HCT116 (cell line): ENCODE data around the gene SERPINA3. TPM values are rescaled to one million over a fixed set of nuclear protein-coding genes. Genes with fewer than 3 reads are reported as not detected.

Experiments
- ATAC-seq: fragments of 200-7000 bp; cut with Tn5 transposase; 2 replicates; pipeline ENCODE4 v1.9.1; 2020; ENCODE audit warnings: mild to moderate bottlenecking, moderate library complexity
- BruUV-seq: library from RNA; stranded (reverse); fragments of 400-500 nt; replicated peaks from 2 replicates; lab custom pipeline; 2021; lab: Mats Ljungman, UMichigan
- CTCF ChIA-PET: fragments of 300-600 bp; sonication (Branson Sonifier 250); formaldehyde crosslinking; loops from one replicate; lab custom pipeline; 2021; ENCODE audit warnings: antibody characterized with exemption; lab: Charles Lee
- POLR2A ChIA-PET: fragments of 300-600, 350-600 bp; sonication (Branson Sonifier 250); formaldehyde crosslinking; loops from one replicate; lab custom pipeline; 2021; ENCODE audit warnings: antibody characterized with exemption; lab: Charles Lee
- RAD21 ChIA-PET, 2 experiments: fragments of 300-600 bp; sonication (Branson Sonifier 250); formaldehyde crosslinking; loops; one replicate each; lab custom pipeline; 2023; ENCODE audit warnings: low total read pairs in 2 of 2; ENCODE audit not compliant: uncharacterized antibody in 2 of 2, unreplicated experiment in 2 of 2, low non-redundant PET in 1 of 2; lab: Charles Lee
- DNase-seq: peaks from one replicate; pipeline ENCODE4 v3.0.0-alpha.2; 2010; ENCODE audit warnings: low read depth, low spot score
- H2AFZ ChIP-seq: fragments of 200-600 bp; shearing (Covaris generic), sonication (generic); 2 replicates; pipeline ENCODE4 v1.6.1; 2017; ENCODE audit warnings: low read depth, mixed run types, mixed read lengths, antibody characterized with exemption, low read length; ENCODE audit not compliant: poor library complexity, severe bottlenecking
- H3K27ac ChIP-seq: 2 replicates; pipeline ENCODE4 v1.5.1; 2012; ENCODE audit warnings: low read depth, low read length
- H3K27me3 ChIP-seq: fragments of 200-600 bp; sonication (generic); 2 replicates; pipeline ENCODE4 v1.6.1; 2016; ENCODE audit warnings: mixed run types, low read length, mixed read lengths; ENCODE audit not compliant: insufficient read depth
- H3K36me3 ChIP-seq, 2 experiments: fragments of 200-500 bp in 1 of 2; fragments of 200-600 bp in 1 of 2; sonication (Bioruptor generic) in 1 of 2; sonication (generic) in 1 of 2; 2 replicates each; pipeline versions ENCODE4 v1.5.1 to v1.6.1; 2014 to 2016; ENCODE audit warnings: low read length in 2 of 2, inconsistent platforms in 1 of 2, mixed read lengths in 1 of 2, mixed run types in 1 of 2; ENCODE audit not compliant: insufficient read depth in 2 of 2, control insufficient read depth in 1 of 2
- H3K4me1 ChIP-seq, 2 experiments: fragments of 200-600 bp in 1 of 2; sonication (generic) in 1 of 2; 2 replicates each; pipeline versions ENCODE4 v1.5.1 to v1.6.1; 2012 to 2017; ENCODE audit warnings: low read length in 2 of 2, inconsistent platforms in 1 of 2, mild to moderate bottlenecking in 1 of 2, mixed read lengths in 1 of 2, mixed run types in 1 of 2, moderate library complexity in 1 of 2; ENCODE audit not compliant: insufficient read depth in 2 of 2, control insufficient read depth in 1 of 2
- H3K4me2 ChIP-seq: fragments of 200-600 bp; sonication (generic); 2 replicates; pipeline ENCODE4 v1.6.1; 2017; ENCODE audit warnings: mixed run types, low read length, mixed read lengths
- H3K4me3 ChIP-seq, 2 experiments: fragments of 200-600 bp in 1 of 2; sonication (generic) in 1 of 2; replicated peaks in 1 of 2; 2 replicates each; pipeline ENCODE4 v1.5.1; 2011 to 2016; ENCODE audit warnings: low read length in 2 of 2, control low read depth in 1 of 2, low read depth in 1 of 2, mild to moderate bottlenecking in 1 of 2, mixed read lengths in 1 of 2, mixed run types in 1 of 2
- H3K79me2 ChIP-seq: fragments of 200-600 bp; sonication (generic); 2 replicates; pipeline ENCODE4 v1.6.1; 2017; ENCODE audit warnings: mild to moderate bottlenecking, mixed run types, low read length, moderate library complexity, mixed read lengths; ENCODE audit not compliant: insufficient read depth
- H3K9ac ChIP-seq: fragments of 200-600 bp; sonication (generic); 2 replicates; pipeline ENCODE4 v1.6.1; 2016; ENCODE audit warnings: low read length, mixed read lengths
- H3K9me2 ChIP-seq: fragments of 200-600 bp; sonication (generic), shearing (Covaris generic); 2 replicates; pipeline ENCODE4 v1.6.1; 2017; ENCODE audit warnings: mixed run types, mild to moderate bottlenecking, moderate library complexity; ENCODE audit not compliant: insufficient read depth
- H3K9me3 ChIP-seq, 2 experiments: fragments of 200-500 bp in 1 of 2; fragments of 200-600 bp in 1 of 2; sonication (Bioruptor generic) in 1 of 2; sonication (generic) in 1 of 2; 2 replicates each; pipeline ENCODE4 v1.6.1; 2014 to 2017; ENCODE audit warnings: low read length in 2 of 2, mixed read lengths in 2 of 2, inconsistent platforms in 1 of 2, low read depth in 1 of 2, mild to moderate bottlenecking in 1 of 2, mixed run types in 1 of 2, moderate library complexity in 1 of 2; ENCODE audit not compliant: control insufficient read depth in 1 of 2, insufficient read depth in 1 of 2
- H4K20me1 ChIP-seq: fragments of 200-600 bp; sonication (generic), shearing (Covaris generic); 2 replicates; pipeline ENCODE4 v1.6.1; 2017; ENCODE audit warnings: mixed run types, mild to moderate bottlenecking, moderate library complexity; ENCODE audit not compliant: insufficient read depth
- ATF3 ChIP-seq: IDR thresholded peaks from 2 replicates; pipeline ENCODE4 v1.6.1; 2012
- CBX3 ChIP-seq: IDR thresholded peaks from 2 replicates; pipeline ENCODE4 v1.6.1; 2012; ENCODE audit warnings: low read depth
- CEBPB ChIP-seq: IDR thresholded peaks from 2 replicates; pipeline ENCODE4 v1.6.1; 2012; ENCODE audit warnings: low read depth
- ELF1 ChIP-seq: IDR thresholded peaks from 2 replicates; pipeline ENCODE4 v1.6.1; 2012; ENCODE audit warnings: low read depth, borderline replicate concordance
- EZH2 ChIP-seq: fragments of 200-600 bp; sonication (generic); IDR thresholded peaks from 2 replicates; pipeline ENCODE4 v1.6.1; 2017; ENCODE audit warnings: antibody characterized with exemption, mixed run types
- EZH2phosphoT487 ChIP-seq: fragments of 200-600 bp; IDR thresholded peaks from 2 replicates; pipeline ENCODE4 v1.6.1; 2018; ENCODE audit warnings: antibody characterized with exemption, borderline replicate concordance
- FOSL1 ChIP-seq: IDR thresholded peaks from 2 replicates; pipeline ENCODE4 v1.6.1; 2012; ENCODE audit warnings: low read depth
- JUND ChIP-seq: IDR thresholded peaks from 2 replicates; pipeline ENCODE4 v1.6.1; 2012
- RAD21 ChIP-seq: IDR thresholded peaks from 2 replicates; pipeline ENCODE4 v1.6.1; 2012; ENCODE audit warnings: low read depth, mild to moderate bottlenecking
- SIN3A ChIP-seq: IDR thresholded peaks from 2 replicates; pipeline ENCODE4 v1.6.1; 2012; ENCODE audit warnings: low read depth
- SRF ChIP-seq: IDR thresholded peaks from 2 replicates; pipeline ENCODE4 v1.6.1; 2012; ENCODE audit warnings: low read depth
- TCF7L2 ChIP-seq: IDR thresholded peaks from 2 replicates; pipeline ENCODE4 v1.7.0; 2011; ENCODE audit warnings: borderline replicate concordance, inconsistent platforms; ENCODE audit not compliant: insufficient read depth, insufficient read length; ENCODE audit errors: extremely low read depth
- ZNF274 ChIP-seq: fragments of 200-500 bp; sonication (Bioruptor generic); IDR thresholded peaks from 2 replicates; pipeline ENCODE4 v1.6.1; 2014; ENCODE audit warnings: mild to moderate bottlenecking, low read depth, low read length, inconsistent platforms
- intact Hi-C: fragments of 100-400 bp; cut with micrococcal nuclease; formaldehyde crosslinking; loops from 2 replicates; pipeline ENCODE4 v1.10.0; 2022
- total RNA-seq: library from RNA; stranded (reverse); gene quantifications from one replicate; pipeline ENCODE4 v1.2.1, GENCODE V29; 2021; ENCODE audit not compliant: unreplicated experiment
- TF ChIP-seq, protein P1 (sequence below), 3 experiments: fragments of 200-600 bp in 1 of 3; sonication (generic) in 1 of 3; IDR thresholded peaks in 2 of 3; conservative IDR thresholded peaks in 1 of 3; 2 replicates each; pipeline ENCODE4 v1.5.1; 2012 to 2017; ENCODE audit warnings: low read depth in 2 of 3, low read length in 2 of 3, antibody characterized with exemption in 1 of 3, borderline replicate concordance in 1 of 3, control low read depth in 1 of 3, mild to moderate bottlenecking in 1 of 3, mixed read lengths in 1 of 3, mixed run types in 1 of 3, moderate library complexity in 1 of 3; ENCODE audit not compliant: insufficient read depth in 1 of 3

Gene SERPINA3
- total RNA-seq, 1 experiment from 2014 or later, result 4.3 TPM

DNA sequence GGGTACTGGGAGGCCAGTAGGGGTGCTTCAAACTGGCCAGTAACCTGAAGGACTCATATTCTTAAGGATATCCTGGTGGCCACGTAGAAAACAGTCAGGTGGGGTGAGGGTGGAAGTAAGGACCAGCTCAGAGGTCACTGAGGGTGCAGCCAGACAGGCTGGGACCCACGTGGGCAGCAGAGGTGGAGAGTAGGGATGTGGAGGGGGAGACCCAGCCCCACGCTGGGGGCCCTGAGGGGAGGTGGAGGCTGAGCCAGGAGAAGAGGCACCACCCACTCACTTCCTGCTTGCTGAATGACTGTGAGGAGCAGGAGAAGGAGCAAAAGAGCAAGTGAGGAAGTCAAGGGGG lies 12.6 kb upstream of the SERPINA3 start:
- Histone ChIP-seq H3K79me2 (no peaks in the 10 kb centered on the region), H3K9me3 (no peaks in the 10 kb centered on the region), H3K4me2 (peak overlapping the region; percentile 68)
- RAD21 ChIA-PET, result no interaction called here
- CTCF ChIA-PET, result interaction anchor here (1.0 to 2.1 kb wide), 5 partner anchors 11 to 166 kb away, joined by 3 to 7 read pairs (median 5); partner anchors contain the start of gene SERPINA3
- TF ChIP-seq, protein P1, sequence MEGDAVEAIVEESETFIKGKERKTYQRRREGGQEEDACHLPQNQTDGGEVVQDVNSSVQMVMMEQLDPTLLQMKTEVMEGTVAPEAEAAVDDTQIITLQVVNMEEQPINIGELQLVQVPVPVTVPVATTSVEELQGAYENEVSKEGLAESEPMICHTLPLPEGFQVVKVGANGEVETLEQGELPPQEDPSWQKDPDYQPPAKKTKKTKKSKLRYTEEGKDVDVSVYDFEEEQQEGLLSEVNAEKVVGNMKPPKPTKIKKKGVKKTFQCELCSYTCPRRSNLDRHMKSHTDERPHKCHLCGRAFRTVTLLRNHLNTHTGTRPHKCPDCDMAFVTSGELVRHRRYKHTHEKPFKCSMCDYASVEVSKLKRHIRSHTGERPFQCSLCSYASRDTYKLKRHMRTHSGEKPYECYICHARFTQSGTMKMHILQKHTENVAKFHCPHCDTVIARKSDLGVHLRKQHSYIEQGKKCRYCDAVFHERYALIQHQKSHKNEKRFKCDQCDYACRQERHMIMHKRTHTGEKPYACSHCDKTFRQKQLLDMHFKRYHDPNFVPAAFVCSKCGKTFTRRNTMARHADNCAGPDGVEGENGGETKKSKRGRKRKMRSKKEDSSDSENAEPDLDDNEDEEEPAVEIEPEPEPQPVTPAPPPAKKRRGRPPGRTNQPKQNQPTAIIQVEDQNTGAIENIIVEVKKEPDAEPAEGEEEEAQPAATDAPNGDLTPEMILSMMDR (IDR thresholded peaks at IDR 0.05 in 2 of 3, conservative IDR thresholded peaks at IDR 0.05 in 1 of 3; ENCODE audit: borderline replicate concordance in 1 of 3, insufficient read depth in 1 of 3, low read depth in 2 of 3, low read length in 2 of 3), result peak in 1 of 3 experiments; percentile 5; a peak in 1 of 6 replicates
- no peak for TF ChIP-seq FOSL1
- TF ChIP-seq, all 23 proteins: peak for 1
- ATAC-seq, result peak; percentile 58
- DNase-seq, result no peak
- Histone ChIP-seq H3K9me2 (no peaks in the 10 kb centered on the region), H3K27me3 (no peaks in the 10 kb centered on the region), H3K27ac (peak overlapping the region; percentile 68), H3K9ac (peak overlapping the region; percentile 49), H3K4me3 (peak overlapping the region; percentile 23 to 28), H3K36me3 (no peaks in the 10 kb centered on the region), H4K20me1 (no peaks in the 10 kb centered on the region), H2AFZ (no peak overlapping the region), H3K4me1 (peaks cover 36 to 55% of the 10 kb centered on the region in 2 experiments)
- POLR2A ChIA-PET, result interaction anchor here (1.0 to 3.3 kb wide), 9 partner anchors 8 to 113 kb away, joined by 3 to 32 read pairs (median 4); partner anchors contain the start of genes SERPINA3 and SERPINA4
- TSS peak; percentile 62 for BruUV-seq
- intact Hi-C loops, result no loop called here

DNA sequence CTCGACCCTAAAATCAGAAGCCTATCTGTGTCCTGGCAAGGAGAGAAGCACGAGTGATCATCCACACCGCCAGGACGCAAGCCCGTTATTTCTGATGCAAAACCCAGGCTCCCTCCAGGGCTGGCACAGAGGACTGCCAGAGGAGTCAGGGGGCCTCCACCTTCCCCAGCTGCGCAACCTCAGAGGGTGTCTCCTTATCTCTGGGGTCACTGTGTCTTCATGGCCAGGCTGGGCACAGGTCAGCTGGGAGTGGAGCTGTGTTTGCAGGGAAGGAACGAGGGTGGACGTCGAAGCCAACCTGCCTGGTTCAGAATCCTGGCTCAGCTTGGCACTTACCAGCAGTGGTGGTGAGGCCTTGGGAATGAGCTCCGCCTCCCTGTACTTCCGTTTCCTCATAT lies 12.0 kb upstream of the SERPINA3 start:
- ATAC-seq (no peak), DNase-seq (no peak)
- no TSS peak for BruUV-seq
- no peak overlapping the region for H2AFZ ChIP-seq
- POLR2A ChIA-PET, result interaction anchor here (1.2 to 3.3 kb wide), 6 partner anchors 10 to 114 kb away, joined by 3 to 32 read pairs (median 4); partner anchors contain the start of genes SERPINA3 and SERPINA4
- RAD21 ChIA-PET, result no interaction called here
- H3K27me3 ChIP-seq, result no peaks in the 10 kb centered on the region
- no peaks in the 10 kb centered on the region for H3K36me3 ChIP-seq
- CTCF ChIA-PET, result interaction anchor here (1.0 to 2.1 kb wide), 6 partner anchors 11 to 166 kb away, joined by 3 to 7 read pairs (median 4); partner anchors contain the start of gene SERPINA3
- no peaks in the 10 kb centered on the region for H3K79me2 ChIP-seq
- H4K20me1 ChIP-seq, result no peaks in the 10 kb centered on the region
- H3K4me2 ChIP-seq, result peak overlapping the region; percentile 68
- peak overlapping the region; percentile 49 for H3K9ac ChIP-seq
- H3K9me2 ChIP-seq, result no peaks in the 10 kb centered on the region
- peaks cover 36 to 55% of the 10 kb centered on the region in 2 experiments for H3K4me1 ChIP-seq
- TF ChIP-seq, protein P1 (IDR thresholded peaks at IDR 0.05 in 2 of 3, conservative IDR thresholded peaks at IDR 0.05 in 1 of 3; ENCODE audit: borderline replicate concordance in 1 of 3, insufficient read depth in 1 of 3, low read depth in 2 of 3, low read length in 2 of 3), result no peak
- TF ChIP-seq ATF3 (no peak), SRF (no peak), EZH2 (no peak), CBX3 (no peak), ELF1 (no peak), RAD21 (no peak), TCF7L2 (no peak), FOSL1 (no peak), JUND (no peak), CEBPB (no peak), EZH2phosphoT487 (no peak), ZNF274 (no peak), SIN3A (no peak)
- intact Hi-C loops, result no loop called here
- H3K4me3 ChIP-seq, result no peak overlapping the region
- peak overlapping the region; percentile 68 for H3K27ac ChIP-seq
- no peaks in the 10 kb centered on the region for H3K9me3 ChIP-seq
